ENCODE measurements around the gene PRKAR2B. TPM values are rescaled to one million over a fixed set of nuclear protein-coding genes. Genes with fewer than 3 reads are reported as not detected.
"Not testable (repeated sequence)": the region's sequence is repeated elsewhere in the genome, so short reads cannot be mapped to it uniquely, and the experiment has no call there.

PRKAR2B gene
- total and polyA plus RNA-seq, 5 donors: 32.3 to 57.8 (median 45.2) TPM

- Histone ChIP-seq H3K9me3 (ENCODE audit: control insufficient read depth, low read length) (no peaks in the 10 kb centered on the region), H3K27ac (ENCODE audit: low read length) (no peak overlapping the region), H3K4me1 (ENCODE audit: control insufficient read depth, insufficient read depth, low read length) (no peaks in the 10 kb centered on the region), H3K4me3 (ENCODE audit: low read length) (no peak overlapping the region), H3K27me3 (ENCODE audit: control insufficient read depth, insufficient read depth) (no peaks in the 10 kb centered on the region)
- 89% methylated on average over 2 of the region's 2 CpGs for WGBS
- DNase-seq: peak in 1 of 3 donors; percentile 1
- ATAC-seq: no peak
- intact Hi-C loops (cut with DNase I): no loop called here
Observed at GRCh38 chr7:107080533-107080932, 36.0 kb downstream of the PRKAR2B start.

GRCh38 chr7:107085180-107085579, 40.7 kb downstream of the PRKAR2B start:
- no peak overlapping the region for H3K27ac ChIP-seq (ENCODE audit: low read length)
- intact Hi-C loops (cut with DNase I): no loop called here
- ATAC-seq: no peak

GRCh38 chr7:107089627-107090026, 45.1 kb downstream of the PRKAR2B start:
- H3K4me3 ChIP-seq (ENCODE audit: low read length): no peak overlapping the region
- H3K27ac ChIP-seq (ENCODE audit: low read length): no peak overlapping the region
- H3K4me1 ChIP-seq (ENCODE audit: control insufficient read depth, insufficient read depth, low read length): peaks cover 10% of the 10 kb centered on the region
- DNase-seq (no peak), ATAC-seq (no peak)
- H3K9me3 ChIP-seq (ENCODE audit: control insufficient read depth, low read length): no peaks in the 10 kb centered on the region
- no peaks in the 10 kb centered on the region for H3K27me3 ChIP-seq (ENCODE audit: control insufficient read depth, insufficient read depth)
- intact Hi-C loops (cut with DNase I): no loop called here

More at GRCh38 chr7:107085180-107085579, 40.7 kb downstream of the PRKAR2B start:
- no peak for DNase-seq
- no peaks in the 10 kb centered on the region for H3K27me3 ChIP-seq (ENCODE audit: control insufficient read depth, insufficient read depth)
- H3K4me1 ChIP-seq (ENCODE audit: control insufficient read depth, insufficient read depth, low read length): peaks cover 4% of the 10 kb centered on the region
- no peaks in the 10 kb centered on the region for H3K9me3 ChIP-seq (ENCODE audit: control insufficient read depth, low read length)
- H3K4me3 ChIP-seq (ENCODE audit: low read length): no peak overlapping the region

- 18% methylated on average over 2 of the region's 2 CpGs for WGBS
- Histone ChIP-seq H3K9me3 (ENCODE audit: control insufficient read depth, low read length) (no peaks in the 10 kb centered on the region), H3K4me3 (ENCODE audit: low read length) (no peak overlapping the region), H3K4me1 (ENCODE audit: control insufficient read depth, insufficient read depth, low read length) (peaks cover 10% of the 10 kb centered on the region), H3K27ac (ENCODE audit: low read length) (no peak overlapping the region), H3K27me3 (ENCODE audit: control insufficient read depth, insufficient read depth) (no peaks in the 10 kb centered on the region)
- peak in 1 of 3 donors; percentile 4 for DNase-seq
- intact Hi-C loops (cut with DNase I): no loop called here
- ATAC-seq: peak; percentile 45 to 63
Observed at GRCh38 chr7:107090457-107090856, 46.0 kb downstream of the PRKAR2B start.

GRCh38 chr7:107091306-107091705, 46.8 kb downstream of the PRKAR2B start:
- H3K27ac ChIP-seq (ENCODE audit: low read length): no peak overlapping the region
- DNase-seq (no peak), ATAC-seq (no peak)
- 48% methylated on average over 2 of the region's 2 CpGs for WGBS
- H3K9me3 ChIP-seq (ENCODE audit: control insufficient read depth, low read length): no peaks in the 10 kb centered on the region
- intact Hi-C loops (cut with DNase I): no loop called here
- peaks cover 10% of the 10 kb centered on the region for H3K4me1 ChIP-seq (ENCODE audit: control insufficient read depth, insufficient read depth, low read length)
- H3K4me3 ChIP-seq (ENCODE audit: low read length): no peak overlapping the region
- no peaks in the 10 kb centered on the region for H3K27me3 ChIP-seq (ENCODE audit: control insufficient read depth, insufficient read depth)

- peaks cover 10% of the 10 kb centered on the region for H3K4me1 ChIP-seq (ENCODE audit: control insufficient read depth, insufficient read depth, low read length)
- ATAC-seq; H3K27ac ChIP-seq (ENCODE audit: low read length); H3K9me3 ChIP-seq (ENCODE audit: control insufficient read depth, low read length); intact Hi-C loops (cut with DNase I); H3K27me3 ChIP-seq (ENCODE audit: control insufficient read depth, insufficient read depth); DNase-seq; H3K4me3 ChIP-seq (ENCODE audit: low read length): not testable (repeated sequence)
- 98% methylated on average over 5 of the region's 5 CpGs for WGBS
Observed at GRCh38 chr7:107093671-107094070, 49.2 kb downstream of the PRKAR2B start.

- H3K4me1 ChIP-seq (ENCODE audit: control insufficient read depth, insufficient read depth, low read length); H3K27me3 ChIP-seq (ENCODE audit: control insufficient read depth, insufficient read depth); ATAC-seq; H3K27ac ChIP-seq (ENCODE audit: low read length); DNase-seq; intact Hi-C loops (cut with DNase I); H3K4me3 ChIP-seq (ENCODE audit: low read length); H3K9me3 ChIP-seq (ENCODE audit: control insufficient read depth, low read length): not testable (repeated sequence)
- WGBS: 97% methylated on average over 12 of the region's 12 CpGs
Observed at GRCh38 chr7:107099154-107099553, 54.6 kb downstream of the PRKAR2B start.

- H3K4me3 ChIP-seq (ENCODE audit: low read length): no peak overlapping the region
- H3K4me1 ChIP-seq (ENCODE audit: control insufficient read depth, insufficient read depth, low read length): peaks cover 4% of the 10 kb centered on the region
- no peaks in the 10 kb centered on the region for H3K27me3 ChIP-seq (ENCODE audit: control insufficient read depth, insufficient read depth)
- DNase-seq (no peak), ATAC-seq (no peak)
- no peaks in the 10 kb centered on the region for H3K9me3 ChIP-seq (ENCODE audit: control insufficient read depth, low read length)
- WGBS: 76% methylated on average over 1 of the region's 1 CpG
- no peak overlapping the region for H3K27ac ChIP-seq (ENCODE audit: low read length)
- intact Hi-C loops (cut with DNase I): no loop called here
Observed at GRCh38 chr7:107100824-107101223, 56.3 kb downstream of the PRKAR2B start.

- DNase-seq: peak in 2 of 3 donors; percentile 21 to 50
- intact Hi-C loops (cut with DNase I): no loop called here
- Histone ChIP-seq H3K27ac (ENCODE audit: low read length) (no peak overlapping the region), H3K27me3 (ENCODE audit: control insufficient read depth, insufficient read depth) (no peaks in the 10 kb centered on the region), H3K4me1 (ENCODE audit: control insufficient read depth, insufficient read depth, low read length) (peaks cover 4% of the 10 kb centered on the region), H3K9me3 (ENCODE audit: control insufficient read depth, low read length) (no peaks in the 10 kb centered on the region), H3K4me3 (ENCODE audit: low read length) (no peak overlapping the region)
- WGBS: 53% methylated on average over 4 of the region's 4 CpGs
- peak; percentile 41 to 83 for ATAC-seq
Observed at GRCh38 chr7:107103369-107103768, 58.9 kb downstream of the PRKAR2B start.

- peaks cover 4% of the 10 kb centered on the region for H3K4me1 ChIP-seq (ENCODE audit: control insufficient read depth, insufficient read depth, low read length)
- intact Hi-C loops (cut with DNase I): no loop called here
- no peaks in the 10 kb centered on the region for H3K27me3 ChIP-seq (ENCODE audit: control insufficient read depth, insufficient read depth)
- no peak for ATAC-seq
- no peaks in the 10 kb centered on the region for H3K9me3 ChIP-seq (ENCODE audit: control insufficient read depth, low read length)
- 91% methylated on average over 4 of the region's 4 CpGs for WGBS
- H3K4me3 ChIP-seq (ENCODE audit: low read length): no peak overlapping the region
- no peak for DNase-seq
- H3K27ac ChIP-seq (ENCODE audit: low read length): no peak overlapping the region
Observed at GRCh38 chr7:107104801-107105200, 60.3 kb downstream of the PRKAR2B start.

- Histone ChIP-seq H3K4me1 (ENCODE audit: control insufficient read depth, insufficient read depth, low read length) (peaks cover 4% of the 10 kb centered on the region), H3K9me3 (ENCODE audit: control insufficient read depth, low read length) (no peaks in the 10 kb centered on the region), H3K27ac (ENCODE audit: low read length) (no peak overlapping the region), H3K4me3 (ENCODE audit: low read length) (no peak overlapping the region), H3K27me3 (ENCODE audit: control insufficient read depth, insufficient read depth) (no peaks in the 10 kb centered on the region)
- WGBS: 67% methylated on average over 4 of the region's 4 CpGs
- DNase-seq (no peak), ATAC-seq (no peak)
- intact Hi-C loops (cut with DNase I): no loop called here
Observed at GRCh38 chr7:107105591-107106245, 61.2 kb downstream of the PRKAR2B start.
